ENCODE results near the gene AQP12B. TPM values are rescaled to one million over a fixed set of nuclear protein-coding genes. Genes with fewer than 3 reads are reported as not detected.

The AQP12B gene
- total and polyA plus RNA-seq, 2 of the 8 experiments (the other 6 are each of a cell fraction or from before 2014, with no cell fraction given), result not detected

DNA sequence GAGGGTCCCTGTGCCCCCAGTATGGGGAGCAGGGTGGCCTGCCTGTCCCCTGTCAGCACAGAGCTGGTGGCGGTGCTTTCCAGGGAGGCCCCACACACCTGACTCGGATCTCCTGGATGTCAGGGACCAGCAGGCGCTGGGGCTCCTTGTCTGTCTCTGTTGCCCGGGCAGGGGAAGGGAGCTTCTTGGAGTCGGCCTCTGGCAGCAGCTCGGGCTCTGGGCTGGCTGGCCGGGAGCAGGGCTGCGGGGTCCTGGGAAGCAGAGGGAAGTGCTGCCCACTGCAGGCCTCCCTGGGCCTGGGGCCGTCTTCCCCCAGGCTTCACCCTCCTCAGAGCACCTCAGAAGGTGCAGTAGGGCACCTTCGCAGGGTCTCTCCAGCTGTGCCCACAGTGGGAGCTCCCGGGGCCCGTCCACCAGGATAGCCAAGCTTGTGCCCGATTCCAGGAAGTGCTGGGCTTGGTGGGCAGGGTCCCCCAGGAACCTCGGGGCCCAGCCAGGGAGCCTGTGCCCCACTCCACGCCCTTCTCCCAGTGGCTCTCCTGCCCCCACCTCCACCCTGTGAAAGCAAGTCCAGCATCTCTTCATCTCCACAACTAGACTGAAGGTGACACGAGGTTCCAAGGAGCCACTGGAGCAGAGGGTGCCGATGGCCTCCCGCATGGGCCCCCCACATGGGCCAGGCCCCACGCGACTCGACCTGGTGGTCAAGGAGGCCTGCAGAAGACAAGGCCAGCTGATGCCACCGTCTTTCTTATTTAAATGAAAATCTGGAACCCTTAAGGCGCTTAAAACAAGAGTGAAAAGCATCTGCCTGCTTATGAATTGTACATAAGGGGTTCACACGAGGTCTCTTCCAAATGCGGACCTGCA lies 37.2 kb upstream of the AQP12B start (continued):
- TF ChIP-seq GABPA (IDR thresholded peaks at IDR 0.05; ENCODE audit: borderline replicate concordance, insufficient read depth, low read length) (no peak), POLR2AphosphoS5 (IDR thresholded peaks at IDR 0.05; ENCODE audit: low read depth, low read length) (no peak), RFX5 (IDR thresholded peaks at IDR 0.05; ENCODE audit: borderline replicate concordance, low read depth, low read length) (no peak), TCF12 (IDR thresholded peaks at IDR 0.05; ENCODE audit: low read depth, low read length) (no peak)
- TF ChIP-seq, protein P1, sequence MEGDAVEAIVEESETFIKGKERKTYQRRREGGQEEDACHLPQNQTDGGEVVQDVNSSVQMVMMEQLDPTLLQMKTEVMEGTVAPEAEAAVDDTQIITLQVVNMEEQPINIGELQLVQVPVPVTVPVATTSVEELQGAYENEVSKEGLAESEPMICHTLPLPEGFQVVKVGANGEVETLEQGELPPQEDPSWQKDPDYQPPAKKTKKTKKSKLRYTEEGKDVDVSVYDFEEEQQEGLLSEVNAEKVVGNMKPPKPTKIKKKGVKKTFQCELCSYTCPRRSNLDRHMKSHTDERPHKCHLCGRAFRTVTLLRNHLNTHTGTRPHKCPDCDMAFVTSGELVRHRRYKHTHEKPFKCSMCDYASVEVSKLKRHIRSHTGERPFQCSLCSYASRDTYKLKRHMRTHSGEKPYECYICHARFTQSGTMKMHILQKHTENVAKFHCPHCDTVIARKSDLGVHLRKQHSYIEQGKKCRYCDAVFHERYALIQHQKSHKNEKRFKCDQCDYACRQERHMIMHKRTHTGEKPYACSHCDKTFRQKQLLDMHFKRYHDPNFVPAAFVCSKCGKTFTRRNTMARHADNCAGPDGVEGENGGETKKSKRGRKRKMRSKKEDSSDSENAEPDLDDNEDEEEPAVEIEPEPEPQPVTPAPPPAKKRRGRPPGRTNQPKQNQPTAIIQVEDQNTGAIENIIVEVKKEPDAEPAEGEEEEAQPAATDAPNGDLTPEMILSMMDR (IDR thresholded peaks at IDR 0.05; ENCODE audit: control extremely low read depth in 1 of 3, insufficient read depth in 1 of 3, low read depth in 1 of 3, low read length in 3 of 3), result no peak
